HEK293T (cell line): ENCODE data around the gene ARHGAP8.

Source experiments
- BHLHE40 ChIP-seq: fragments of 450-650 bp; IDR thresholded peaks from 2 replicates; pipeline ENCODE4 v1.6.1; 2016; ENCODE audit warnings: mild to moderate bottlenecking, moderate library complexity, borderline replicate concordance
- PKNOX1 ChIP-seq: fragments of 450-650 bp; IDR thresholded peaks from 2 replicates; pipeline ENCODE4 v1.6.1; 2016

GRCh38 chr22:44795701-44796630, 43.6 kb downstream of the ARHGAP8 start:
- TF ChIP-seq PKNOX1 (no peak), BHLHE40 (no peak)
